Stomach smooth muscle (tissue), 2 donors: ENCODE data around the gene ADARB1.

Experiments
- H3K27ac ChIP-seq: one replicate; pipeline ENCODE4 v1.7.0; 2013; ENCODE audit warnings: mild to moderate bottlenecking, low read length, inconsistent platforms
- H3K27me3 ChIP-seq, 2 donors: one replicate each; pipeline ENCODE4 v1.7.0; 2013; ENCODE audit warnings: low read length in 2 of 2; ENCODE audit not compliant: insufficient read depth in 2 of 2, control insufficient read depth in 1 of 2
- H3K36me3 ChIP-seq, 2 donors: one replicate each; pipeline ENCODE4 v1.7.0; 2013; ENCODE audit warnings: low read length in 2 of 2; ENCODE audit not compliant: control insufficient read depth in 2 of 2, insufficient read depth in 2 of 2
- H3K4me1 ChIP-seq: one replicate; pipeline ENCODE4 v1.7.0; 2013; ENCODE audit warnings: low read length; ENCODE audit not compliant: control insufficient read depth, insufficient read depth
- H3K4me3 ChIP-seq, 2 donors: one replicate each; pipeline ENCODE4 v1.7.0; 2013; ENCODE audit warnings: low read length in 2 of 2
- H3K9ac ChIP-seq, 2 donors: one replicate each; pipeline ENCODE4 v1.7.0; 2013; ENCODE audit warnings: low read length in 2 of 2, mild to moderate bottlenecking in 1 of 2
- H3K9me3 ChIP-seq, 2 donors: one replicate each; pipeline ENCODE4 v1.7.0; 2013; ENCODE audit warnings: low read length in 2 of 2; ENCODE audit not compliant: control insufficient read depth in 2 of 2
- donor health status: healthy.
- donor health status: Pancreatic carcinoma.

The ADARB1 gene

GRCh38 chr21:45220714-45221490 is 146.5 kb downstream of the ADARB1 start:
- H3K36me3 ChIP-seq = peaks cover 35 to 37% of the 10 kb centered on the region in 2 donors

GRCh38 chr21:45222001-45222400 is 147.6 kb downstream of the ADARB1 start:
- H3K4me3 ChIP-seq = no peak overlapping the region
- H3K4me1 ChIP-seq = no peaks in the 10 kb centered on the region
- H3K9me3 ChIP-seq = no peaks in the 10 kb centered on the region
- no peaks in the 10 kb centered on the region for H3K27me3 ChIP-seq
- no peak overlapping the region for H3K27ac ChIP-seq
- peaks cover 35 to 37% of the 10 kb centered on the region in 2 donors for H3K36me3 ChIP-seq
- no peak overlapping the region for H3K9ac ChIP-seq

More at GRCh38 chr21:45220714-45221490, 146.5 kb downstream of the ADARB1 start:
- no peaks in the 10 kb centered on the region for H3K9me3 ChIP-seq
- no peak overlapping the region for H3K9ac ChIP-seq
- no peaks in the 10 kb centered on the region for H3K4me1 ChIP-seq
- no peak overlapping the region for H3K4me3 ChIP-seq
- no peaks in the 10 kb centered on the region for H3K27me3 ChIP-seq
- H3K27ac ChIP-seq = no peak overlapping the region

GRCh38 chr21:45223236-45224185 is 149.1 kb downstream of the ADARB1 start:
- no peaks in the 10 kb centered on the region for H3K9me3 ChIP-seq
- peaks cover 32 to 36% of the 10 kb centered on the region in 2 donors for H3K36me3 ChIP-seq
- H3K9ac ChIP-seq = no peak overlapping the region
- peaks cover 3% of the 10 kb centered on the region for H3K4me1 ChIP-seq
- no peak overlapping the region for H3K27ac ChIP-seq
- no peak overlapping the region for H3K4me3 ChIP-seq
- no peaks in the 10 kb centered on the region for H3K27me3 ChIP-seq

GRCh38 chr21:45224189-45224938 is 150.0 kb downstream of the ADARB1 start:
- Histone ChIP-seq H3K27me3 (no peaks in the 10 kb centered on the region), H3K36me3 (peaks cover 32 to 34% of the 10 kb centered on the region in 2 donors), H3K27ac (no peak overlapping the region), H3K4me1 (peaks cover 3% of the 10 kb centered on the region), H3K4me3 (no peak overlapping the region), H3K9me3 (no peaks in the 10 kb centered on the region), H3K9ac (no peak overlapping the region)

GRCh38 chr21:45225041-45225740 is 150.8 kb downstream of the ADARB1 start:
- no peak overlapping the region for H3K4me3 ChIP-seq
- H3K4me1 ChIP-seq = peaks cover 3% of the 10 kb centered on the region
- no peak overlapping the region for H3K9ac ChIP-seq
- peaks cover 31 to 32% of the 10 kb centered on the region in 2 donors for H3K36me3 ChIP-seq
- H3K27ac ChIP-seq = no peak overlapping the region
- H3K27me3 ChIP-seq = no peaks in the 10 kb centered on the region
- H3K9me3 ChIP-seq = no peaks in the 10 kb centered on the region

GRCh38 chr21:45225741-45226327 is 151.5 kb downstream of the ADARB1 start:
- Histone ChIP-seq H3K9ac (no peak overlapping the region), H3K4me3 (no peak overlapping the region), H3K27ac (no peak overlapping the region), H3K9me3 (no peaks in the 10 kb centered on the region), H3K27me3 (no peaks in the 10 kb centered on the region), H3K36me3 (peaks cover 25 to 26% of the 10 kb centered on the region in 2 donors), H3K4me1 (peaks cover 3% of the 10 kb centered on the region)

GRCh38 chr21:45226540-45227326 is 152.4 kb downstream of the ADARB1 start:
- no peak overlapping the region for H3K9ac ChIP-seq
- no peak overlapping the region for H3K27ac ChIP-seq
- peaks cover 3% of the 10 kb centered on the region for H3K4me1 ChIP-seq
- H3K4me3 ChIP-seq = no peak overlapping the region
- no peaks in the 10 kb centered on the region for H3K27me3 ChIP-seq
- H3K9me3 ChIP-seq = no peaks in the 10 kb centered on the region
- H3K36me3 ChIP-seq = peaks cover 17 to 18% of the 10 kb centered on the region in 2 donors

GRCh38 chr21:45227735-45228134 is 153.4 kb downstream of the ADARB1 start:
- no peaks in the 10 kb centered on the region for H3K9me3 ChIP-seq
- H3K4me3 ChIP-seq = no peak overlapping the region

GRCh38 chr21:45228171-45228641 is 153.8 kb downstream of the ADARB1 start:
- Histone ChIP-seq H3K36me3 (peaks cover 5% of the 10 kb centered on the region in 2 donors), H3K4me1 (peaks cover 3% of the 10 kb centered on the region), H3K9ac (no peak overlapping the region), H3K4me3 (no peak overlapping the region), H3K9me3 (no peaks in the 10 kb centered on the region), H3K27ac (no peak overlapping the region), H3K27me3 (no peaks in the 10 kb centered on the region)

More at GRCh38 chr21:45227735-45228134, 153.4 kb downstream of the ADARB1 start:
- no peak overlapping the region for H3K9ac ChIP-seq
- H3K36me3 ChIP-seq = peaks cover 9% of the 10 kb centered on the region in 2 donors
- H3K27me3 ChIP-seq = no peaks in the 10 kb centered on the region
- peaks cover 3% of the 10 kb centered on the region for H3K4me1 ChIP-seq
- H3K27ac ChIP-seq = no peak overlapping the region
